Right kidney (tissue), 1 donor: ENCODE measurements around the gene FCSK.
"Not testable (repeated sequence)": the region's sequence is repeated elsewhere in the genome, so short reads cannot be mapped to it uniquely, and the experiment has no call there.

ENCODE experiments used
- DNase-seq: peaks from one replicate; pipeline ENCODE4 v3.0.0-alpha.2; 2016

FCSK gene

DNA sequence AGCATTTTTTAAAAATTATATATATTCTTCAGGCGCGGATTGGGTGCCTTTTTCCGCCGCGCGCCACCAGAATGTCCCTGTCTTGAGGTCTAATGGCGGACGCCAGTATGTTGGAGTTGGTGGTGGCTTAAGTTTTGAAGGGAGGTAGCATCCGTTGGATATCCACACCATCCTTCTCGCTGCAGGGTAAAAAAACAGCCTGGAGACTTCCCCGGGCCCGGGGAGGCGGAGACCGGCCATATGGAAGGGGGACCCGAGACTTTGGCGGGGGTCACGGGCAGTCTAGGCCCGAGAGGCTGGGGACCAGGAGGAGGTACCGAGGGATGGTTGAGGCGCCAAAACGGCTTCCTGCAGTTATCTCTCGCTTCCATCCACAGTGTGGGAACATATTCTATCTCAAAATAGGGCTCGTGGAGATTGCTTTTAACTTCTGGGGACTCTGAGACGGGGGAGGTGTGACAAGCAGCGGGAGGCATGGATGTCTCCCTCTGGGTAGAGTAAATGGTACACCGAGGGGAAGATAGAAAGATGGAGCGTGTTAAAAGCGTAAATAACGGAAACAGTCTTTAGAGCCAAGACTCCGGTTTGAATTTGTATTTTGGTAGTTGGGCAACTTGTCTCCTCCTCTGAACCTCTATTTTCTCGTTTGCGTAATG is 69.5 kb downstream of the FCSK start, which contains the start of gene SF3B3:
Gene SF3B3, plus strand, starts transcription at position 74 of the 656 bp plus-strand sequence. CDS start 2,841 bp downstream, outside the sequence.
- peak; percentile 96 for DNase-seq

DNA sequence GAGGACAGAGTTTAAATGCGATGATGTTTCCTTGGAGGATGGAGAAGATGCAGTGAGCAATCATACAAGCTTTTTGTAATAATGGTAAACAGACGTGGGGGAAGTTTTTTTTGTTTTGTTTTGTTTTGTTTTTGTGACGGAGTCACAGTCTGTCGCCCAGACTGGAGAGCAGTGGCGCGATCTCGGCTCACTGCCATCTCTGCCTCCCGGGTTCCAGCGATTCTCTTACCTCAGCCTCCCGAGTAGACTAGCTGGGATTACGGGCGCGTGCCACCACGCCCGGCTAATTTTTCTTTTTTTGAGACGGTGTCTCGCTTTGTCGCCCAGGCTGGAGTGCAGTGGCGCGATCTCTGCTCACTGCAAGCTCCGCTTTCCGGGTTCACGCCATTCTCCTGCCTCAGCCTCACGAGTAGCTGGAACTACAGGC is 70.0 kb downstream of the FCSK start:
- DNase-seq: not testable (repeated sequence)

DNA sequence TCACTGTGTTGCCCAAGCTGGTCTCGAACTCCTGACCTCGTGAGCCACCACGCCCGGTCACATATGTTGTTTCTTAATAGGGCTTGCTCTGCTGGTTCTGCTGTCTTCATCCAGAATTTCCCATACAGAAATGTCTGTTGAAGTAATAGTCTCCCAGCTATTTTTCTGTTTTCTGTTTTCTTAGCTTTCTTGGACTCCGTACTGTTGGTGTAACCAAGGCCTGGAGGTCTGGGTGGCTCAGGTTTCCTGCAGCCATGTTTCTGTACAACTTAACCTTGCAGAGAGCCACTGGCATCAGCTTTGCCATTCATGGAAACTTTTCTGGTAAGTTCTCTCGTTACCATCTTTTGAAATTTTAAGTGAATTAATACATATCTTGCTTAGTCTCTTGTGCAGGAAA is 72.0 kb downstream of the FCSK start:
- no peak for DNase-seq

DNA sequence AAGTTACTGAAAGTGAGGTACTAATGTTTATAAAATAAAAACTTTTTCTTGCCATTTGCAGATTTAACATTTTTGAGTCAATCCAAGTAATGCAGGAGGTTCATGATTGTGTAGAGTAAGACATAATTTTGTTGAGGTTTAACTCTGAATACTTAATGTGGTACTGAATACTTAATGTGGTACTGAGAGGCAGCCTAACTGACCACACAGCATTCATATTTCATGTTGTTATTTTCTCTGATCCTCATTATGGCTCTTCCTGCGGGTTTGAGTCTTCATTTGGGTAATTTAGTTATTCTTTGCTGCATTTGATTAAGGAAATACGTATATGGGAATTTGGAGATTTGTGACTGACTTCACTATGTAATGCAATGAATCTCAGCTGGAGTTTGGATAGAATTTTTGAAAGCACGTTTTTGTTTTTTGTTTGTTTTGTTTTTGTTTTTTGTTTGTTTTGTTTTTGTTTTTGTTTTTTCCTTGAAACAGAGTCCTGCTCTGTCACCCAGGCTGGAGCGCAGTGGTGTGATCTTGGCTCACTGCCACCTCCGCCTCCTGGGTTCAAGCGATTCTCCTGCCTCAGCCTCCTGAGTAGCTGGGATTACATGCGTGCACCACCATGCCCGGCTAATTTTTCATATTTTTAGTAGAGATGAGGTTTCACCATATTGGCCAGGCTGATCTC is 73.1 kb downstream of the FCSK start:
- no peak for DNase-seq

DNA sequence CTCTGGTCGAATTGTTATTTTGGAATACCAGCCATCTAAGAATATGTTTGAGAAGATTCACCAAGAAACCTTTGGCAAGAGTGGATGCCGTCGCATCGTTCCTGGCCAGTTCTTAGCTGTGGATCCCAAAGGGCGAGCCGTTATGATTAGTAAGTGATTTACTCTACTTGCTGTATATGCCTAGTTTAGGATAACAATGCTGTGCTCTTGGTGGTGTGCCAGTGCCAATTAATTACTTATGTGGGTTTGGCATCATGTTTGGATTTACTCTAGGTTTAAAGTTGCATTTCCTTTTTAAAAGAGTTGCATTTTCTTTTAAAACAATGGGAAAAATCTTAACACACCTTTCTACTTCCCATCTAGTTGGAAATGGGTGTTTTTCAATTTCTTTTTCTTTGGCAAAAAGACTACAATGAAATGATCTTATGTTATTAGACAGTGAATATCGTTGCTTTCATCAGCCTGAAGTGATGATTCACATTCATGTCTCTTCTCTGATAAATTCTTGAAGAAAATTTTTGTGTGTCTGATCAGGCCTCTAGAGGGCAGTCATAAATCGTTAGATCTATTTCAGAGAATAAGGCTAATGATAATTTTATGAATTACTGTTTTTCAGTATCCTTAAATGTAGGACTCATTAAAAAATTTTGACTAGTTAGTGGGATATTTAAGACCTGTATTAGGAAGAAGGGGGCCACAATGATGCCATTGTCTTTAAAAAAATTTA is 74.8 kb downstream of the FCSK start:
- DNase-seq: no peak
